Measurements from ENCODE around the gene FSHR.

Gene FSHR

GRCh38 chr2:49113046-49113445 lies 41.3 kb downstream of the FSHR start:
- Histone ChIP-seq H3K79me2 (ENCODE audit: insufficient read depth, low read length) (no peaks in the 10 kb centered on the region), H2AFZ (ENCODE audit: low read length) (no peak overlapping the region), H3K4me1 (ENCODE audit: insufficient read depth, low read length, severe bottlenecking) (no peaks in the 10 kb centered on the region), H3K9ac (ENCODE audit: low read length) (no peak overlapping the region), H3K36me3 (ENCODE audit: insufficient read depth, low read length) (no peaks in the 10 kb centered on the region), H3K27ac (ENCODE audit: low read depth, low read length, poor library complexity, severe bottlenecking) (no peak overlapping the region), H3K27me3 (ENCODE audit: insufficient read depth, low read length) (0 out of 2 replicates have a peak, but pooled peaks cover 3% of the 10 kb centered on the region), H3K9me3 (ENCODE audit: low read length) (no peaks in the 10 kb centered on the region), H3K4me3 (ENCODE audit: low read depth, low read length, poor library complexity, severe bottlenecking) (no peak overlapping the region), H3K4me2 (ENCODE audit: low read length) (no peak overlapping the region), H3F3A (ENCODE audit: insufficient read depth, low read length) (no peaks in the 10 kb centered on the region), H3K9me2 (ENCODE audit: low read depth, low read length) (no peaks in the 10 kb centered on the region), H4K20me1 (ENCODE audit: insufficient read depth, low read length) (no peaks in the 10 kb centered on the region)
- no peak for TF ChIP-seq EZH2 (IDR thresholded peaks at IDR 0.05; ENCODE audit: borderline replicate concordance, low read length)
- no peak for TF ChIP-seq CTCF (IDR thresholded peaks at IDR 0.05; ENCODE audit: low read length)

GRCh38 chr2:49111456-49111855 lies 42.9 kb downstream of the FSHR start:
- no peaks in the 10 kb centered on the region for H3K36me3 ChIP-seq (ENCODE audit: insufficient read depth, low read length)
- H3K4me3 ChIP-seq (ENCODE audit: low read depth, low read length, poor library complexity, severe bottlenecking) = no peak overlapping the region
- no peaks in the 10 kb centered on the region for H3K9me3 ChIP-seq (ENCODE audit: low read length)
- H3K9me2 ChIP-seq (ENCODE audit: low read depth, low read length) = no peaks in the 10 kb centered on the region
- H4K20me1 ChIP-seq (ENCODE audit: insufficient read depth, low read length) = no peaks in the 10 kb centered on the region
- no peaks in the 10 kb centered on the region for H3F3A ChIP-seq (ENCODE audit: insufficient read depth, low read length)
- H3K9ac ChIP-seq (ENCODE audit: low read length) = no peak overlapping the region
- H3K27me3 ChIP-seq (ENCODE audit: insufficient read depth, low read length) = 0 out of 2 replicates have a peak, but pooled peaks cover 3% of the 10 kb centered on the region
- TF ChIP-seq EZH2 (IDR thresholded peaks at IDR 0.05; ENCODE audit: borderline replicate concordance, low read length) = no peak
- H3K27ac ChIP-seq (ENCODE audit: low read depth, low read length, poor library complexity, severe bottlenecking) = no peak overlapping the region
- no peak overlapping the region for H3K4me2 ChIP-seq (ENCODE audit: low read length)
- H2AFZ ChIP-seq (ENCODE audit: low read length) = no peak overlapping the region
- H3K4me1 ChIP-seq (ENCODE audit: insufficient read depth, low read length, severe bottlenecking) = no peaks in the 10 kb centered on the region
- no peaks in the 10 kb centered on the region for H3K79me2 ChIP-seq (ENCODE audit: insufficient read depth, low read length)

GRCh38 chr2:49111006-49111405 lies 43.3 kb downstream of the FSHR start:
- no peak overlapping the region for H3K4me3 ChIP-seq (ENCODE audit: low read depth, low read length, poor library complexity, severe bottlenecking)
- H3K27ac ChIP-seq (ENCODE audit: low read depth, low read length, poor library complexity, severe bottlenecking) = no peak overlapping the region
- H3F3A ChIP-seq (ENCODE audit: insufficient read depth, low read length) = no peaks in the 10 kb centered on the region
- no peak overlapping the region for H2AFZ ChIP-seq (ENCODE audit: low read length)
- H3K9me2 ChIP-seq (ENCODE audit: low read depth, low read length) = no peaks in the 10 kb centered on the region
- H3K79me2 ChIP-seq (ENCODE audit: insufficient read depth, low read length) = no peaks in the 10 kb centered on the region
- TF ChIP-seq CTCF (IDR thresholded peaks at IDR 0.05; ENCODE audit: low read length) (no peak), EZH2 (IDR thresholded peaks at IDR 0.05; ENCODE audit: borderline replicate concordance, low read length) (no peak)
- no peaks in the 10 kb centered on the region for H3K36me3 ChIP-seq (ENCODE audit: insufficient read depth, low read length)
- no peaks in the 10 kb centered on the region for H3K9me3 ChIP-seq (ENCODE audit: low read length)
- 0 out of 2 replicates have a peak, but pooled peaks cover 3% of the 10 kb centered on the region for H3K27me3 ChIP-seq (ENCODE audit: insufficient read depth, low read length)
- no peaks in the 10 kb centered on the region for H4K20me1 ChIP-seq (ENCODE audit: insufficient read depth, low read length)
- H3K9ac ChIP-seq (ENCODE audit: low read length) = no peak overlapping the region
- no peaks in the 10 kb centered on the region for H3K4me1 ChIP-seq (ENCODE audit: insufficient read depth, low read length, severe bottlenecking)
- H3K4me2 ChIP-seq (ENCODE audit: low read length) = no peak overlapping the region

- Histone ChIP-seq H3K4me2 (ENCODE audit: low read length) (no peak overlapping the region), H3K4me3 (ENCODE audit: low read depth, low read length, poor library complexity, severe bottlenecking) (no peak overlapping the region), H3K9me3 (ENCODE audit: low read length) (no peaks in the 10 kb centered on the region), H3K36me3 (ENCODE audit: insufficient read depth, low read length) (no peaks in the 10 kb centered on the region), H3F3A (ENCODE audit: insufficient read depth, low read length) (no peaks in the 10 kb centered on the region), H2AFZ (ENCODE audit: low read length) (no peak overlapping the region), H3K27ac (ENCODE audit: low read depth, low read length, poor library complexity, severe bottlenecking) (no peak overlapping the region), H3K9me2 (ENCODE audit: low read depth, low read length) (no peaks in the 10 kb centered on the region), H3K4me1 (ENCODE audit: insufficient read depth, low read length, severe bottlenecking) (no peaks in the 10 kb centered on the region), H4K20me1 (ENCODE audit: insufficient read depth, low read length) (no peaks in the 10 kb centered on the region), H3K9ac (ENCODE audit: low read length) (no peak overlapping the region), H3K27me3 (ENCODE audit: insufficient read depth, low read length) (0 out of 2 replicates have a peak, but pooled peaks cover 3% of the 10 kb centered on the region), H3K79me2 (ENCODE audit: insufficient read depth, low read length) (no peaks in the 10 kb centered on the region)
- TF ChIP-seq CTCF (IDR thresholded peaks at IDR 0.05; ENCODE audit: low read length) (no peak), EZH2 (IDR thresholded peaks at IDR 0.05; ENCODE audit: borderline replicate concordance, low read length) (no peak)
Observed at GRCh38 chr2:49110571-49110970, 43.7 kb downstream of the FSHR start.
